ENCODE measurements around the gene TERT.
"Not testable (repeated sequence)": the region's sequence is repeated elsewhere in the genome, so short reads cannot be mapped to it uniquely, and the experiment has no call there.

TERT gene

GRCh38 chr5:1294206-1294834 lies 548 bp downstream of the TERT start:
- no peak for DNase-seq (ENCODE audit: low read depth)

GRCh38 chr5:1293416-1294205 lies 1.3 kb downstream of the TERT start:
- DNase-seq (ENCODE audit: low read depth): no peak

- DNase-seq (ENCODE audit: low read depth): no peak
Measured at GRCh38 chr5:1292846-1293415, 1.9 kb downstream of the TERT start.

GRCh38 chr5:1292139-1292538 lies 2.7 kb downstream of the TERT start:
- DNase-seq (ENCODE audit: low read depth): no peak

- no peak for DNase-seq (ENCODE audit: low read depth)
Measured at GRCh38 chr5:1291611-1292080, 3.2 kb downstream of the TERT start.

GRCh38 chr5:1290956-1291355 lies 3.9 kb downstream of the TERT start:
- DNase-seq (ENCODE audit: low read depth): not testable (repeated sequence)

GRCh38 chr5:1289559-1289958 lies 5.3 kb downstream of the TERT start:
- not testable (repeated sequence) for DNase-seq (ENCODE audit: low read depth)

- DNase-seq (ENCODE audit: low read depth): no peak
Measured at GRCh38 chr5:1288439-1289335, 6.2 kb downstream of the TERT start.

- no peak for DNase-seq (ENCODE audit: low read depth)
Measured at GRCh38 chr5:1285883-1286291, 9.0 kb downstream of the TERT start.

- DNase-seq (ENCODE audit: low read depth): no peak
Measured at GRCh38 chr5:1285141-1285540, 9.7 kb downstream of the TERT start.

GRCh38 chr5:1284336-1284970 lies 10.4 kb downstream of the TERT start:
- not testable (repeated sequence) for DNase-seq (ENCODE audit: low read depth)

GRCh38 chr5:1283729-1284041 lies 11.2 kb downstream of the TERT start:
- DNase-seq (ENCODE audit: low read depth): not testable (repeated sequence)

- not testable (repeated sequence) for DNase-seq (ENCODE audit: low read depth)
Measured at GRCh38 chr5:1282993-1283728, 11.7 kb downstream of the TERT start.

- DNase-seq (ENCODE audit: low read depth): no peak
Measured at GRCh38 chr5:1282131-1282992, 12.5 kb downstream of the TERT start.

- no peak for DNase-seq (ENCODE audit: low read depth)
Measured at GRCh38 chr5:1281038-1281882, 13.6 kb downstream of the TERT start.

GRCh38 chr5:1280177-1281037 lies 14.5 kb downstream of the TERT start:
- no peak for DNase-seq (ENCODE audit: low read depth)

- no peak for DNase-seq (ENCODE audit: low read depth)
Measured at GRCh38 chr5:1279443-1280151, 15.3 kb downstream of the TERT start.
